ENCODE measurements around the gene GNS.

DNA sequence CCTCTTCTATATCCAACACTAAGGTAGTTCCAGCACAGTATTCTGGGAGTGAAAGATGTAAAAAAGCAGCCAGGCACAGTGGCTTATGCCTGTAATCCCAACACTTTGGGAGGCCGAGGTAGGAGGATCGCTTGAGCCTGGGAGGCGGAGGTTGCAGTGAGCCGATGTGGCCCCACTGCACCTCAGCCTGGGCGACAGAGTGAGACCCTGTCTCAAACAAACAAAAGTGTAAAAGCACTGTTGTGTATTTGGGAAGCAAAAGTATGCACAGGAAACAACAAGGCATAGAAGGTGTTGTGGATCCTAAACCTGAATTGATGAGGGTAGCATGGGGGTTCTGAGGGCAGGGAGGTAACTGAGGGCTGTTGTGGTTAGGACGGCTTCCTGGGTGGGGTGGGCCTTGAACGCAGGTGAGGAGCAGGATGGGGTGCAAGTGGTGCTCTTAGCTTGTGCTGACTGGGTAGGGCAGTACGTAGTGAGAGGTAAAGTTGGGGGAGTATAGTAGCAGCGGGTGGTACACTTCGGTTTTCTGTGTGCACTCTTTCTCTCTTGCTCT lies 84.8 kb downstream of the GNS start:
- TF ChIP-seq MXI1 (IDR thresholded peaks at IDR 0.05; ENCODE audit: low read depth, low read length) (no peak), NFIC (IDR thresholded peaks at IDR 0.05; ENCODE audit: low read depth, low read length) (no peak), KLF5 (IDR thresholded peaks at IDR 0.05; ENCODE audit: partially characterized antibody) (no peak), BCL11A (IDR thresholded peaks at IDR 0.05; ENCODE audit: low read depth, low read length) (no peak), POLR2A (IDR thresholded peaks at IDR 0.05; ENCODE audit: low read depth, low read length) (no peak), POLR2AphosphoS5 (IDR thresholded peaks at IDR 0.05; ENCODE audit: low read length) (no peak), ZZZ3 (IDR thresholded peaks at IDR 0.05; ENCODE audit: control insufficient read depth, insufficient read length, low read depth) (no peak)
- TF ChIP-seq, protein P1, sequence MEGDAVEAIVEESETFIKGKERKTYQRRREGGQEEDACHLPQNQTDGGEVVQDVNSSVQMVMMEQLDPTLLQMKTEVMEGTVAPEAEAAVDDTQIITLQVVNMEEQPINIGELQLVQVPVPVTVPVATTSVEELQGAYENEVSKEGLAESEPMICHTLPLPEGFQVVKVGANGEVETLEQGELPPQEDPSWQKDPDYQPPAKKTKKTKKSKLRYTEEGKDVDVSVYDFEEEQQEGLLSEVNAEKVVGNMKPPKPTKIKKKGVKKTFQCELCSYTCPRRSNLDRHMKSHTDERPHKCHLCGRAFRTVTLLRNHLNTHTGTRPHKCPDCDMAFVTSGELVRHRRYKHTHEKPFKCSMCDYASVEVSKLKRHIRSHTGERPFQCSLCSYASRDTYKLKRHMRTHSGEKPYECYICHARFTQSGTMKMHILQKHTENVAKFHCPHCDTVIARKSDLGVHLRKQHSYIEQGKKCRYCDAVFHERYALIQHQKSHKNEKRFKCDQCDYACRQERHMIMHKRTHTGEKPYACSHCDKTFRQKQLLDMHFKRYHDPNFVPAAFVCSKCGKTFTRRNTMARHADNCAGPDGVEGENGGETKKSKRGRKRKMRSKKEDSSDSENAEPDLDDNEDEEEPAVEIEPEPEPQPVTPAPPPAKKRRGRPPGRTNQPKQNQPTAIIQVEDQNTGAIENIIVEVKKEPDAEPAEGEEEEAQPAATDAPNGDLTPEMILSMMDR (IDR thresholded peaks at IDR 0.05 in 2 of 3, conservative IDR thresholded peaks at IDR 0.05 in 1 of 3; ENCODE audit: control insufficient read depth in 2 of 3, extremely low read depth in 1 of 3, insufficient read depth in 1 of 3, low read depth in 3 of 3, low read length in 3 of 3): no peak

Data from GM12878 (cell line).